SK-MEL-5 (cell line): ENCODE measurements around the gene WDFY1. TPM values are rescaled to one million over a fixed set of nuclear protein-coding genes. Genes with fewer than 3 reads are reported as not detected.
"Not testable (repeated sequence)": the region's sequence is repeated elsewhere in the genome, so short reads cannot be mapped to it uniquely, and the experiment has no call there.

Experiments used
- DNase-seq: peaks from one replicate; pipeline ENCODE4 v3.0.0-alpha.2; 2016; ENCODE audit warnings: low read depth, low spot score
- in situ Hi-C: cut with HindIII; loops from 2 replicates; pipeline ENCODE4 v1.10.0; 2016; ENCODE audit warnings: low sequenced_read_pairs, high pct_unique_total_duplicates, low pct_unique_long_range_greater_than_20kb
- total RNA-seq: library from RNA; depleted of rRNA; stranded (reverse); fragments of >200 nt; shearing (Covaris generic); gene quantifications from 2 replicates; pipeline ENCODE4 v1.2.3, GENCODE V29; 2014

Gene WDFY1
- total RNA-seq, 1 experiment from 2014 or later, result 156 TPM

DNA sequence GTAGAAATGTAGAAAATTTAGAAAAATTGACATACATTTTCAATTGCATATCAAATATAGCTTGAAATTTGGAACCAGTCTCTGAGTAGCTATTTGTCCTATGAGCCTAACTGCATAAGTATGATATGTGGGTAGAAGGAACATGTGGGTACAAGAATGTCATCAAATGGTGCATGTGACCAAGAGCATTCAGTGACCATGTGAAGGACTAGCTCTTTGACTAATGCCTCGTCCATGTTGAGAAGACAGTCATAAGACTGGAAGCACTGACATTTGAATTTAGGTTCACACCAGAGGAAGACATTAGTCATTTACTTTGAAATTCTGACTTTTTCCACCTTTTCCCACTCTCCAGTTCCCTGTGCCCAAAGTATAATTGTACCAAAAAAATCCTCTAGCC, 24.7 kb upstream of the WDFY1 start:
- in situ Hi-C loops, result no loop called here
- peak; percentile 86 for DNase-seq

DNA sequence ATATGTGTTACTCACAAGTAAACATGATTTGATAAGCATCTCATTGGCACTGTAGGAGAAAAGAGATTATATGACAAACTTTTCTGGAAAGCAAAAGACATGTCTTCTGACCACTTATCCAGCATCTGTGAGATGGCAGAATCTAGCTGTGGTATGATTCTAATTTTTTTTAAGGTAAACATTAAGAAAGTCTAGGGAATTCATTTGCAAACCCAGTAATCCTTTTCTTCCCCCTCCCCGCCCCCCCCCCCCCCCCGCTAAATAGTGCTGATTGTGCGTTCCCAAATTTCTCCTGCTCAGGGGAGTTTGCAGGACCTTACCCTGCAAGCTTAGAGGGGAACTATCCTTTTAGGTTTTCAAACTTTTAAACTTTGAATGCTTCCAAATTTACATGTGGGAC, 24.2 kb upstream of the WDFY1 start:
- in situ Hi-C loops, result no loop called here

DNA sequence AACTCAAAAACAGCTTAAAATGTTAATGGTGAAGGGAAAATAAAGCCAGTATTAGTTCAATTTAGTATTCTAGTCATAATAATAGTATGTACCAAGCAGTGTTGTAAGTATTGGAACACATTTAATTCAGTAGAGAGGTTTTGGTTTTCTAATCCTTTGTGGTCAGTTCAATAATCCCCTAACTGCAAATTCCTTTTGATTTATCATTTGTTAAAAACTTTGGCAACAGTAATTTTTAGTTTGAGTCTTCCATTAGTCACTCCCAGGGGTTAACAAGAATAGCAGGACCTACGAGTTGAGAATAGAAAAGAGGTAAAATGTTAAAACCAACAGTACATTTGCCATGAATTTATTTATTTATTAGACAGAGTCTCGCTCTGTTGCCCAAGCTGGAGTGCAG, 22.8 kb upstream of the WDFY1 start:
- no peak for DNase-seq
- in situ Hi-C loops, result no loop called here

More for the DNA sequence above, 24.2 kb upstream of the WDFY1 start:
- DNase-seq, result no peak

DNA sequence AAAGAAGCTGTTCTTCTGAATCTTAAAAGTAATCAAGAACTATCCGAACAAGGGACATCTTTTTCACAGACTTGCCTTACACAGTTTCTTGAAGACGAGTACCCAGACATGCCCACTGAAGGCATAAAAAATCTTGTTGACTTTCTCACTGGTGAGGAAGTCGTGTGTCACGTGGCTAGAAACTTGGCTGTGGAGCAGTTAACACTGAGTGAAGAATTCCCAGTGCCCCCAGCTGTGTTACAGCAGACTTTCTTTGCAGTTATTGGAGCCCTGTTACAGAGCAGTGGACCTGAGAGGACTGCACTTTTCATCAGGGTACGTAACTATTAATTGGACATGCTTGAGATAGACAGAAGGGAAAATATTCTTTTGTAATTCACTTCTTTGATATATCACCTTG, 14.6 kb upstream of the WDFY1 start:
- in situ Hi-C loops, result no loop called here
- DNase-seq, result peak; percentile 60

DNA sequence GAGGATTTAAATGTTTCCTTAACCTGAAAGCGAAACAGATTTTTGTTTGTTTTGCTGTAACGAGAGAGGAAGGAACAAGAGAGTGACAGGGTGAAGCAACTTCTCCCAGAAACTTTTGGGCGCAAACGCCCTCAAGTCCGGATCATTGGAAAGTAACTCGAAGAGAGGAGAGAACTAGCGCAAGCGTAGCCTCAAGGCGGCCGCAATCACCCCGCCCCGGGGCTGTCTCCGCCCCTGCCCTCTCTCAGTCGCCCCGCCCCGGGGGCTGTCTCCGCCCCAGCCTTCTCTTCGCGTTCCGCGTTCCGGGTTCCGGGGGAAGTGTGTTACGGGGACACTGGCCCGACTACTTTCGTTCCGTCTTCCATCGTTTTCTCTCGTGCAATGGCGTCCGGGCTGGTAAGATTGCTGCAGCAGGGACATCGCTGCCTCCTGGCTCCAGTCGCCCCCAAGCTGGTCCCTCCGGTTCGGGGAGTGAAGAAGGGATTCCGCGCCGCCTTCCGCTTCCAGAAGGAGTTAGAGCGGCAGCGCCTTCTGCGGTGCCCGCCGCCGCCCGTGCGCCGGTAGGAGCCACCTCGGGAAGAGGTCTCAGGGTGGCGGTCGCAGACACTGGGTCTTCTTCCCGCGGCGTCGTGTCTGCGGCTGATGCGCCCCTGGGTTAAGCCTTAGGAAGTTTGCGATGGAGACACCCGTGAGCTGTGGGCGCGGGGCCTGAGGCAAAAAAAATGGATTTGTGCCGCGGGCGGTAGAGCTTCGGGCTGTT, 12.1 kb upstream of the WDFY1 start, which contains the start of gene MRPL44:
MRPL44 (plus strand) TSS at position 372 of the 760 bp plus-strand sequence; CDS start at position 382, 10 bp downstream.
- in situ Hi-C loops, result no loop called here
- DNase-seq, result peak; percentile 93

DNA sequence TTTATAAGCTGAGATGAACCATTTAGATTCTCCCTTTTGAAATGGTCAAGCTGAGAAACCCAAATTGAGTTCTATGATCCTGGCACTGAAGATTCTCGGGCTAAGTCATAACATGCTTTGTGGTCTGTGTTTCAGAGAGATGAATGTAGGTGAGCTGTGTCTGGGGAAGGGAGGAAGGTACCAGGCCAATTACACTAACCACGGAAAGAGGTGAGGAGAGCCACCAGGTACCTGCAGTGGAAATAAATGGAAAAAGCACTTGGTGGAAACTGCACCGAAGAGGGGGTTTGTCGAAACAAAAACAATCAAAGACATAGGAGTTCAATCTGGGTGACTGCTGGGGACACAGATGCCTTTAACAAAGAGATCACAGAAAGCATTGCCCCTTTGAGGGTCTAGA, 11.2 kb upstream of the WDFY1 start:
- no peak for DNase-seq
- in situ Hi-C loops, result no loop called here

DNA sequence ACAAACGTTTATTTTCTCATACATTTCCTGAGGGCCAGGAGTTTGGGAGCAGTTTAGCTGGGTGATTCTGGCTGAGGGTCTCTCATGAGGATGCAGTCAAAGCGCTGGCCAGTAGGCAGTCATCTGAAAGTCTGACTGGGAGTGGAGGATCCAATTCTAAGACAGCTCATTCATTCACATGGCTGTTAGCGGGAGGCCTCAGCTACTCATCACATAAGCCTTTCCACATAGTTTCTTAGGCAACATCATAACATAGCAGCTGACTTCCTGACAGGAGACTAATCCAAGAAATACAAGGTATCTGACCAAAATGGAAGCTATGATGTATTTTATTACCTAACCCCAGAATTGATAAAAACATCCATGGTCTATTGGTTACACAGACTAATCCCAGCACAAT, 9.3 kb upstream of the WDFY1 start:
- in situ Hi-C loops, result no loop called here

DNA sequence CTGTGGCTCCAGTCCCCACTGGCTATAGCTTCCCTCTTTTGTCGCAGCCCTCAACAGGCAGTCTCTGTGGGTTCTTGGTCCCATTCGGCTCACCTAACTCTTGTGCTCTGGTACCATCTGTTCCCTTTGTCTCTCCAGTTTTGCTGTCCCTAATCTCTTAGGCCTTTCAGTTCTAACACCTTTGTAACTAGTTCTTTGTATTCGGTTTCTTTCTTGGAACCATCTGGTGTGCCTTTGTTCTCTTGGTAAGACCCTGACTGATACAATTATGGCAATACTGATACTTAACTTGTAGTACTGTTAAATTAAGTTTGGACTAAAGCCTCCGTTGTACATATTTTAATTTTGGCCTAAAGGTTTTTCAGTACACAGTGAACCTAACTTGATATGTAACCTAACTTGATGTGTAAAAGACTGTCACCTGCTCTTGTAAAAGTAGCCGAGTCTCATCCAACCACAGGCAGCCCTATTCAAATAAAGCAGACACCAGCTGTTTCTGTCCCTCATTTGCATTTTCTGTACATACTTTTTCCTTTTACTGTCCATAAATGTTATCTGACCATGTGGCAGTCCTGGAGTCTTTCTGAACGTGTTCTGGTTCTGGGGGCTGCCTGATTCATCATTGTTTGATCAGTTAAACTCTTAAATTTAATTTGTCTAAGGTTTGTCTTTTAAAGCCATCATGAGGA, 7.3 kb upstream of the WDFY1 start:
- DNase-seq, result no peak
- in situ Hi-C loops, result no loop called here

More for the DNA sequence above, 9.3 kb upstream of the WDFY1 start:
- DNase-seq, result peak; percentile 42

DNA sequence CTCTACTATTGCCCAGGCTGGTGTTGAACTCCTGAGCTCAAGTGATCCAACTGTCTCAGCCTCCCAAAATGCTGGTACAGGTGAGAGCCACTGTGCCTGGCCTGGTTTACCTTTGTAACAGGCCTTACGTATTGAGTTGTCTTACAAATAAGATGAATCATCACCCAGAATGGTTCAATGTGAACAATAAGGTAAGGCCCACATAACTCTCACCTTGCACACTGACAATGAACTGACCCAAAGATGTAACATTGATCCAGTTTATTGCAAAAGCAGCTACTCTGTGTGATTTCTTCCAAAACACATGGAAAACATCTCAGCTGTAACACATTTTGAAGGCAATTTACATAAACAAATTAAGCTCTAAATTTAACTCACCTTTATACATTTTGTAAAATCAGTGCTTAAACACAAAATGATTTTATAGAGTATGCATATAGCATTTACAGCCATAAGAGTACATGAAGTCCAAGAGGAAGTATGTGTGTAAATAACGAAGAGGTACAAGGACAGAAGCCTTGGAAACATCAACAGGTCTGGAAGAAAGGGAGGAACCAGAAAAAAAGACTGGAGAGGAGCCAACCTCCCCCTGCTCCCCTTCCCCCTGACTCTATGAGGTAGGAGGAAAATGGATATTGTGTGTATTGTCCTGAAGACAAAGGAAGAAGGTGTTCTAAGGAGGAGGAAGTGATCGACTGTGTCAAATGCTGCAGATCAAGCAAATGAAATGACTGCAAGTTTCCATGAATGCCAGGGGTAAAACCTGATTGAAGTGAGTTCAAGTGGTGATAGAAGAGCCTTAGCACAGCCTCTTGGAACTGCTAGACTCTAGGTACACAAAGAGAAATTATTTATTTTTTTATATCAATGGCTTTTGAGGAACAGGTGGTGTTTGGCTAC, 5.6 kb upstream of the WDFY1 start:
- in situ Hi-C loops, result no loop called here
- DNase-seq, result no peak

DNA sequence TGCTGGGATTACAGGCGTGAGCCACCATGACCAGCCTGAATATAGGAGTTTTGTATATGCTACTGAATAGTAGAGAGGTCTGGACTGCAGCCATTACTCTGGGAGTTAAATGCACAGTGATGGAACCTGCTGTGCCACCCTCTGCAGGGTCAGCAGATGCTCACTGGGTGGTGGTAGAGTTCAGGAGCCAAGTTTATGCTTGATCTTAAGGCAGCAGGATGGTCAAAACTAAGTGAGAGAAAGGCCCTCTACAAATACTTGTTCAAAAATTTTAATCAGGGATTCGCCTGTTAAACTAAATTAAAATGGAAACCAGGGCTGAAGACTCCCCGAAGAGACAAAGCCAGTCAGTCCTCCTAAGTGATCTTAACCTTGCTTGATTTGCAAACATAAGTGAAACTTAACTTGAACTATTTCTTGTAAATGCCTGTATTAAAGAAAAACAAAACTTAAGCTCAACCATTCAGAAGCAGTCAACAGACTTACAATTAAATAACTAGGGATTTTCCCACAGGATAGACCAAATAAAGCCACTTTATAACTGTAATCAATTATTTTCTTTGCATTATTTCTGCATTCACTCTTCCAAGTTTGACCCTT, 4.2 kb upstream of the WDFY1 start:
- in situ Hi-C loops, result no loop called here
- DNase-seq, result peak; percentile 53

DNA sequence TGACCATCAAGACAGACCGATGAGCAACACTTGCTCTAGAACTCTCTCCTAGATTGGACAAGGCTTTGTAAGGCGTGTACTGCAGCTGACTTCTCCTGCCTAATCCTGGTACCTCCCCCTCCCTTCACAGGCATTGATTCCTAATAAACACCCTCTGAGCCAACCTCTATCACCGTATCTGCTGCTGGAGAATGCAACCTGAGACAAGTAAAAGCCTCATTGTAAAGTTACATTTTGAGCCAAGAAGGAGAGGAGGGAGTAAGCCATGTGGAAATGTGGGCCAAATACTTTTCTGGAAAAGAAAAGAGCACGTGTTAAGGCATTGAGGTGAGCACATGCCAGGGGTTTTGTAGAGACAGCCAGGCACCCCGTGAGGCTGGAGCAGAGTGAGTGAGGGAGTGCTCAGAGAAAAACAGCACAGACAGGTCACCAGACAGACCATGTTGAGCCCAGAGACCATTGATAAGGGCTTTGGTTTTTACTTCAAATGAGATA, 2.6 kb upstream of the WDFY1 start:
- in situ Hi-C loops, result no loop called here
- peak; percentile 57 for DNase-seq

DNA sequence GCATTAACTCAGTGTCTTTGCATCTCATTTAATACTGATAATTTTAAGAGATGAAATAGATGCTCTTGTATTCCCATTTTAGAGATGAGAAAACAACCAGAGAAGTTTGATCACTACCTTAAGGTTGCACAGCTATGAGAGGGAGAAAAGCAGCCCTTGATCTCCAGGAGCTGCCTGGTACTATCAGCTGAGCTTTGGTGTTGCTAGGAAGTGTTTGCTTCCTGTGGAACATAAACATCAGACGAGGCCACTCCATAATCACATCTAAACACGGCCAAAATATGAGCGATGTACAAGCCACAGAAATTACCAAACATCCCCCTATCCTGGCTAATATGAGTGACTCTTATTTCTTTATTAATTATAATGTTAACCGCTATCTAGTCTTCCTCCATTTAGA, 620 bp upstream of the WDFY1 start:
- in situ Hi-C loops, result no loop called here
- DNase-seq, result no peak

DNA sequence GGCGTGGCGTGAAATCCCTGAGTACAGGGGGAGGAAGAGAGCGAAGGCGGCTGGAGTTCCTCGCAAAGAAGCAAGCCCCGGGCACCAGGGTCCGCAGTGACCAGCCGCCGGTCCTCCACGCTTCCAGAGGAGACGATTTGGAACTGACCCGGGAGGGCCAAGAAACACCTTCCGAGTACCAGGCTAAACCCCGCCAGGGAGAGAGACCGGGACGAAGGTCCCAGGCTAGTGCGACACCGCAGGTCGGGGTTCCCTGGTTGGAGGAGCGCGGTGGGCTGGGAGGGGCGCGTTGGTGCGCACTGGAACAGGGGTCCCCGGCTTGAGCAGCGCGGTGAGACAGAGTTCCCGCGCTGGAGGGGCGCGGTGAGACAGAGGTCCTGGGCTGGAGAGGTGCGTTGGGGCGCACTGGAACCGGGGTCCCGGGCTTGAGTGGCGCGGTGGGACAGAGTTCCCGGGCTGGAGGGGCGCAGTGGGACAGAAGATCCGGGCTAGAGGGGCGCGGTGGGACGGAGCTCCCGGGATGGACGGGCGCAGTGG, 901 bp downstream of the WDFY1 start:
- in situ Hi-C loops, result no loop called here
- no peak for DNase-seq

DNA sequence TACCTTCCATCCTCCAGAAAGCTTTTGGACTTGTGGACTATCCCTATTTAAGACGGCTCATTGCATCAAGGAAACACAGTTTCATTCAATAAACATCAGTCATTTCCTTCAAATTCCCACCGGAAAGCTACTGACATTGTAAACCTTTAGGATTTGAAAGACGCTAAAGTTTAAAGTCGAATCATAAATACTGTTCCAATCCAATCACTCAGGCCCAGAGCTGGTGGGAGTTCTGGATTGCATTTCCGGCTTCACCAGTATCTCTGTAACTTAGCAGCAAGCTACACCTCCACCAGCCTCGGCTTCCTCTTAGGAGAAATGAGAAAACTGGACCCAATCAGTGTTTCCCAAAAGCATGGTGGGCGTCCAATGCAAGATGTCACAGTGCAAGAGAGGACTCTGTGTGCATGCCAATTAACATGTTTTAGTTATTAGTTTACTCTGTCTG, 1.6 kb downstream of the WDFY1 start:
- in situ Hi-C loops, result no loop called here
- peak; percentile 51 for DNase-seq

DNA sequence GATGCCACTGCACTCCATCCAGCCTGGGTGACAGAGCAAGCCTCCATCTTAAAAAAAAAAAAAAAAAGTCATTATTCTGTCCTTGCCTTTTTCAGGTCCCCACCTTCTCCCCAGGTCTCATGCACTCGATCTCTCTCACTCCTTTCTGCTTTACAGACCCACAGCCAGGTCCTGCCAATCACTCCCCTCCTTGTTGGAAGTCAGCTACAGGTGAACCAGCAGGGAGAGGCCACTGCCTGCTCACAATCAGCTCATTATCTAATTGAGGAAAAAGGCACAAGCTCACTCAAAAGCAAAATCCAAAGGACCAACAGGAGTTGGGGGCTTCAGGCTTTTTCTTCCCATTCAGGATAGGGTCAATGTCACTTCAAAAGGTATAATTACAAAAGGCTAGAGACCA, 2.0 kb downstream of the WDFY1 start:
- in situ Hi-C loops, result no loop called here
- DNase-seq, result no peak

DNA sequence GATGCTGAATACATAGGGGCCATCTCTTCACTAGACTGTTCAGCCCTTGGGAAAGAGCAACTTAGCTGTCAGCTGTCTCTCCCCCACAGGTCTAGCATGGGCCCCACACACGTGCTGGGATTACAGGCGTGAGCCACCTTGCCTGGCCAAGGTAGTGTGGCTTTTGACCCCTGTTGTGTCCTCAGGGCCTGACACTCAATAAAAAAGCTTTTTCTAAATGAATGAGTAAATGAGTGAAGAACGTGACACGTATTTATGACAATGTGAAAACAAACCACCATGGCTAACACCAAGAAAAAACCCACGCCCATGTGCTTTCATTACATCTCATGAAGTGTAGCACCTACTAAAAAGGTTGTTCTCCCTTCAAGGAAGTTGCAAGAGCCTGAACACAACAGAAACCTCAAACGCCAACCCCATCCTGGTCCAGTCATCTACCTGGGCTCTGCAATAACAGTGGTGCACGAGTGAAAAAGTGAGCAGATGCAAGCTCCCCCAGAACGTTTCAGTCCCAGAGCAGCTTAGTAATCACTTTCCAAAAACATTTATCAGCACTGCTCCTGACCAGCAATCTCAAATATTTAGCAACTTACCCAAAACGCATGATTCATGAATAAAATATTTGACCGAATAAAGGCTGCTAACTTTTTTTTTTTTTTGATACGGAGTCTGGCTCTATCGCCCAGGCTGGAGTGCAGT, 3.4 kb downstream of the WDFY1 start:
- in situ Hi-C loops, result no loop called here
- no peak for DNase-seq

DNA sequence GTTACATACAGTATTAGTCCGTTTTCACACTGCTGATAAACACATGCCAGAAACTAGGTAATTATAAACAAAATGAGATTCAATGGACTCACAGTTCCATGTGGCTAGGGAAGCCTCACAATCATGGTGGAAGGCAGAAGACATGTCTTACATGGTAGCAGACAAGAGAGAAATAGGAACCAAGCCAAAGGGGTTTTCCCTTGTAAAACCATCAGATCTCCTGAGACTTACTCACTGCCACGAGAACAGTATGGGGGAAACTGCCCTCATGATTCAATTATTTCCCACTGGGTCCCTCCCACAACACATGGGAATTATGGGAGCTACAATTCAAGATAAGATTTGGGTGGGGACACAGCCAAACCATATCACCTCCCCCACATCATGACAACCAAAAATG, 5.7 kb downstream of the WDFY1 start:
- in situ Hi-C loops, result not testable (repeated sequence)
- DNase-seq, result peak; percentile 72
